Dermis microvascular lymphatic vessel endothelial cell (primary cell): ENCODE results near the gene AFF2. TPM values are rescaled to one million over a fixed set of nuclear protein-coding genes. Genes with fewer than 3 reads are reported as not detected.

ENCODE experiments used
- DNase-seq, 2 donors: peaks; one replicate each; pipeline versions ENCODE4 v3.0.0 to v3.0.0-alpha.2; 2010; ENCODE audit warnings: low read depth in 2 of 2
- total RNA-seq: library from RNA; depleted of rRNA; stranded (reverse); fragments of >200 nt; gene quantifications from 2 replicates; pipeline ENCODE4 v1.2.1, GENCODE V29; 2014

AFF2 gene
- 0.25 and 0.26 TPM in 2 replicates for total RNA-seq

- peak in 1 of 2 donors; percentile 16 for DNase-seq
Measured at GRCh38 chrX:148500423-148501385, at the start of gene AFF2. TSS of gene AFF2 (plus strand) at chrX:148500617. CDS start at chrX:148501098, 481 bp downstream.

- DNase-seq, result no peak
Measured at GRCh38 chrX:148457279-148457678, 43.1 kb upstream of the AFF2 start.

GRCh38 chrX:148459343-148459742, 41.1 kb upstream of the AFF2 start:
- no peak for DNase-seq

GRCh38 chrX:148466292-148466691, 34.1 kb upstream of the AFF2 start:
- no peak for DNase-seq

GRCh38 chrX:148470324-148470723, 30.1 kb upstream of the AFF2 start:
- DNase-seq, result no peak

GRCh38 chrX:148474030-148474429, 26.4 kb upstream of the AFF2 start:
- DNase-seq, result no peak

GRCh38 chrX:148492057-148492456, 8.4 kb upstream of the AFF2 start:
- DNase-seq, result no peak

- DNase-seq, result no peak
Measured at GRCh38 chrX:148495176-148495575, 5.2 kb upstream of the AFF2 start.

GRCh38 chrX:148498067-148498466, 2.4 kb upstream of the AFF2 start:
- no peak for DNase-seq

GRCh38 chrX:148499638-148500422, 587 bp upstream of the AFF2 start:
- no peak for DNase-seq

- DNase-seq, result no peak
Measured at GRCh38 chrX:148501386-148502066, 1.1 kb downstream of the AFF2 start.

GRCh38 chrX:148504506-148504905, 4.1 kb downstream of the AFF2 start:
- no peak for DNase-seq

- no peak for DNase-seq
Measured at GRCh38 chrX:148507418-148507817, 7.0 kb downstream of the AFF2 start.

- DNase-seq, result no peak
Measured at GRCh38 chrX:148512453-148512852, 12.0 kb downstream of the AFF2 start.

- DNase-seq, result no peak
Measured at GRCh38 chrX:148513661-148514060, 13.2 kb downstream of the AFF2 start.

GRCh38 chrX:148517176-148517575, 16.8 kb downstream of the AFF2 start:
- DNase-seq, result no peak

- no peak for DNase-seq
Measured at GRCh38 chrX:148522006-148522405, 21.6 kb downstream of the AFF2 start.

- no peak for DNase-seq
Measured at GRCh38 chrX:148523303-148524080, 23.1 kb downstream of the AFF2 start.

- peak in 1 of 2 donors; percentile 10 for DNase-seq
Measured at GRCh38 chrX:148530464-148531077, 30.2 kb downstream of the AFF2 start.

GRCh38 chrX:148534291-148534690, 33.9 kb downstream of the AFF2 start:
- no peak for DNase-seq

GRCh38 chrX:148535639-148536038, 35.2 kb downstream of the AFF2 start:
- DNase-seq, result no peak
